ENCODE data around the gene TEDC2.
"Not testable (repeated sequence)": the region's sequence is repeated elsewhere in the genome, so short reads cannot be mapped to it uniquely, and the experiment has no call there.

TEDC2 gene, protein sequence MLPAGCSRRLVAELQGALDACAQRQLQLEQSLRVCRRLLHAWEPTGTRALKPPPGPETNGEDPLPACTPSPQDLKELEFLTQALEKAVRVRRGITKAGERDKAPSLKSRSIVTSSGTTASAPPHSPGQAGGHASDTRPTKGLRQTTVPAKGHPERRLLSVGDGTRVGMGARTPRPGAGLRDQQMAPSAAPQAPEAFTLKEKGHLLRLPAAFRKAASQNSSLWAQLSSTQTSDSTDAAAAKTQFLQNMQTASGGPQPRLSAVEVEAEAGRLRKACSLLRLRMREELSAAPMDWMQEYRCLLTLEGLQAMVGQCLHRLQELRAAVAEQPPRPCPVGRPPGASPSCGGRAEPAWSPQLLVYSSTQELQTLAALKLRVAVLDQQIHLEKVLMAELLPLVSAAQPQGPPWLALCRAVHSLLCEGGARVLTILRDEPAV

DNA sequence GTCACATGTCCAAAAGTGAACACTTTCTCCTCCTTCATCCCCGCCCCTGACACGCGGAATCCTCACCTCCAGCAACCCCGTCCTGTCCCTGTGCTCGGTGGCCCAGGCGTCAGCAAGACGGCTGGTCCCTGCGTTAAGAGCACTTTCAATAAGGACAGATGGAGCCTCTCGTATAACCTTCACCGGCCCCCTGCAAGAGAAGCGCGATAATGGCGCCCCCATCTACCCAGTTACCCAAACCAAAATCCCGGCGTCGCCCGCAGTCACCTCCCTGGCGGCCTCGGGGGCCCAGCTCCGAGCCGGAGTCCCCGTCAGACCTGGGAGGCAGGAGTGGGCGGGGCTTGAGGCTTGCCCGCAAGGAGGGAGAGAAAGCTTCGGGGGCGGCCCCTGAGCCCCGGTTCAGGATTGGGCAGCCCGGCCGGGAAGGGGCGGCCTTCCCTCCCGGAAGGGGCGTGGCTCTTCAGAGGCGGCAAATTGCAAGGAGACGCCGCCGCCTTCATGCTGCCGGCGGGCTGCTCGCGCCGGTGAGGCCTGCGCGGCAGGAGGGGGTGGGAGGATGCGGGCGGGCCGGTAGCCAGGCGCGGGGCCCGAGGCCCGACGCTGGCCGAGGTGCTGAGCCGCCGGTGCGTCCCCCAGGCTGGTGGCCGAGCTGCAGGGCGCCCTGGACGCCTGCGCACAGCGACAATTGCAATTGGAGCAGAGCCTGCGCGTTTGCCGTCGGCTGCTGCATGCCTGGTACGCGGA, at the start of gene TEDC2:
TSS of gene TEDC2 (plus strand) at position 463 of the 744 bp plus-strand sequence. CDS start at position 499, 36 bp downstream.
- peak; percentile 97 to 99 for DNase-seq (ENCODE audit: low read depth in 2 of 2)

- DNase-seq (ENCODE audit: low read depth in 2 of 2): no peak
Measured at GRCh38 chr16:2415085-2415484, 44.8 kb upstream of the TEDC2 start.

- DNase-seq (ENCODE audit: low read depth in 2 of 2): no peak
Measured at GRCh38 chr16:2420035-2420434, 39.9 kb upstream of the TEDC2 start.

DNA sequence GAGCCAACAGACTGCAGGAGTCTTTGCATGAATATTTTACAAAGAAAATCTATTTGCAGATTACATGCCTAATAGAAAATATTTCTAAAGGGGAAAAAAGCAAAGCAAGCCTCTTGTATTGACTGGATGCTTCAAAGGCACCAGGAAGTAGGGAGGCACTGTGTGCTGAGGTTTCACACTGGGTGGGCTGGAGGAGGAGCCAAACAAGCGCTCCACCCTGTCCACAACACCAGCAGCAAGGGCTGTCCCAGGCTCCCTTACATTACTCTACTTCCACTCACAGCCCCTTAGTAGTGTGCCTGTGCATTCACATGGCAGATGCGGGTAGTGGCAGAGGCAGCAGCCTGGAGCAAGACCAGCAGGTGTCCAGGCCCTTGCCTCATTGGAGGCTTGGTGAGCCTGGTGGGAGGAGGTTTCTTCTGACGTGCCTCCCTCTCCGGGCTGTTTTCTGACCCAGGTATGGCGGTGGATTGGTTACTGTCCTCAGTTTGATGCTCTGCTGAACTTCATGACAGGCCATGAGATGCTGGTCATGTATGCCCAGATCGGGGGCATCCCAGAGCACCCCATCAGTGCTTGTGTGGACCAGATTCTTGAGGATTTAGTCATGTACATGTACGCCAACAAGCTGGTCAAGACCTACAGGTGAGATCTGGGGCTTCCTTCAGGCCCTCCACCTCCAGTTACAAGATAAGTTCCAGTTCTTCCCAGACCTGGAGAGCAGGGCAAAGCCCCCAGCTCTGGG, 37.6 kb upstream of the TEDC2 start:
- DNase-seq (ENCODE audit: low read depth in 2 of 2): no peak

DNA sequence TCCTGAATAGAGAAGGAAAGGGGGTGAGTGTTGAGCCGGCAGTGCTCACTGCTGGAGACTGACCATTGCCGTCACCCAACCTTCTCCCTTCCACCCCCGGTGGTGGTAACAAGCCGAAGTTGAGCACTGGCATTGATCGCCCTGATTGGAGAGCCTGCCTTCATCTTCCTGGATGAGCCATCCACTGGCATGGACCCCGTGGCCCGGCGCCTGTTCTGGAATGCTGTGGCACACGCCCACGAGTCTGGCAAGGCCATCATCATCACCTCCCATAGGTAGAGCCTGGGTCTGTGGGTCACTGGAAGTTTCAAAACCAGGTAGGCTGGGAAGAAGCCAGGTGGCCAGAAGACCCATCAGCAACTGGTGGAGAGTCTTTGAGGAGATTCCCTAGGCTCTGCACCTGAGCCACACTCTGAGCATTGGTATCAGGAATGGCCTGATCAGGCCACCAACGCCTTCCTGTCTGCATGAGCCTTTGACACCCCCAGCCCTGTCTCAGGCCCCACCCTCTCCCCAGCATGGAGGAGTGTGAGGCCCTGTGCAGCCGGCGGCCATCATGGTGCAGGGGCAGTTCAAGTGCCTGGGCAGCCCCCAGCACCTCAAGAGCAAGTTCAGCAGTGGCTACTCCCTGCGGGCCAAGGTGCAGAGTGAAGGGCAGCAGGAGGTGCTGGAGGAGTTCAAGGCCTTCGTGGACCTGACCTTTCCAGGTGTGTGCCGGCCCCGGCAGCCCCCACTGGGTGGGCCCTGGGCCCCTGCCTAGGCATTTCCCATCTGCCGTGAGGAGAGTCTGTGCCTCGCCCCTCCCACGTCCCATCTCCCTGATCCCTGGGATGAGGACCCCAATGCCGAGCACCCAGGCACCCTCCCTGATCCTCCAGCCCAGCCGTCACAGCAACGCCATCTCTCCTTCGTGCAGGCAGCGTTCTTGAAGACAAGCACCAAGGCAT, 35.6 kb upstream of the TEDC2 start:
- no peak for DNase-seq (ENCODE audit: low read depth in 2 of 2)

GRCh38 chr16:2425008-2425518, 34.8 kb upstream of the TEDC2 start:
- DNase-seq (ENCODE audit: low read depth in 2 of 2): no peak

GRCh38 chr16:2425825-2426430, 34.0 kb upstream of the TEDC2 start:
- DNase-seq (ENCODE audit: low read depth in 2 of 2): no peak

- no peak for DNase-seq (ENCODE audit: low read depth in 2 of 2)
Measured at GRCh38 chr16:2426941-2427361, 33.0 kb upstream of the TEDC2 start.

GRCh38 chr16:2427526-2427925, 32.4 kb upstream of the TEDC2 start:
- DNase-seq (ENCODE audit: low read depth in 2 of 2): no peak

- no peak for DNase-seq (ENCODE audit: low read depth in 2 of 2)
Measured at GRCh38 chr16:2428051-2428783, 31.7 kb upstream of the TEDC2 start.

DNA sequence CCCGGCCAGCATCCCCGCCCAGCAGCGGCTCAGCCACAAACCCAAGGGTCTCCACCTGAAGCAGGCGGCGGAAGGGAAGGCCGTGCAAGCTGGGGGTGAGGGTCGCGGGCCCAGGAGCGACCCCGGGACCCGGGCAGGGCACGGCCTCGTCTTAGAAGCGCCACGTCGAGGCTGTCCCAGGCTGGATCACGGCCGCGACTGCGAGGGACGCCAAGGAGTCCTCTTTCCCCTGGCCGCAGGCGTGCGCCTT, 31.2 kb upstream of the TEDC2 start:
- DNase-seq (ENCODE audit: low read depth in 2 of 2): no peak

- peak; percentile 95 to 98 for DNase-seq (ENCODE audit: low read depth in 2 of 2)
Measured at GRCh38 chr16:2429034-2429770, 30.7 kb upstream of the TEDC2 start, which contains the start of gene CCNF. Gene CCNF (plus strand): TSS chr16:2429447. CDS start chr16:2429482, 35 bp downstream.

GRCh38 chr16:2429771-2430663, 29.9 kb upstream of the TEDC2 start:
- no peak for DNase-seq (ENCODE audit: low read depth in 2 of 2)

- DNase-seq (ENCODE audit: low read depth in 2 of 2): no peak
Measured at GRCh38 chr16:2432286-2432685, 27.6 kb upstream of the TEDC2 start.

DNA sequence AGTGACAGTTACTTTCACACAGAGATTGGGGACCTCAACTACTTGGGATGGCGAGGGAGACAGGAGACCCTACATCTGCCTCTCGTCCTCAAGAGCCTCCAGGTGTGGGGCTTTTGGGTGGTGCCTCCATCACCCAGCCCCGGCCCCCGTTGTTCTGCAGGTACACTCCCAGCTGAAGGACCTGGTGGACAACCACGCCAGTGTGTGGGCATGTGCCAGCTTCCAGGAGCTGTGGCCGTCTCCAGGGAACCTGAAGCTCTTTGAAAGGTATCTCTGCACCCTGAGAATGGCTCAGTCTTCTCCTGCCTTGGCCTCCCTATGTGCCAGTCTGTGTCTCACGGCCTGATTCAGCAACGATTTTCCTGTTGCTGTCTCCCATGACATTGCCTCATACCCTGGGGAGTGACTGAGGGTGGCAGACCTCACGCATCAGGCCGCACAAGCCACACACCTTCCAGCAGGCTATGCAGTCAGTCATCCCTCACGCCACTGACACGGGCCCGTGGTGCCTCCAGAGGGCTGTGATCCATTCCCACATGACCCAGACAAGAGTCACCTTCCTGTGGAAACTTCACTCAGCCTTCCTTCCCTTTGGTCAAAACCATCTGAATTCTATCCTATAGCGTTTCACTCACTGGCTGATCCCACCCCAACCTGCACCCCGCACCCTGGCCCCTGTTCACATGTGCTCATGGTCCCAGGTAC, 27.0 kb upstream of the TEDC2 start:
- no peak for DNase-seq (ENCODE audit: low read depth in 2 of 2)

DNA sequence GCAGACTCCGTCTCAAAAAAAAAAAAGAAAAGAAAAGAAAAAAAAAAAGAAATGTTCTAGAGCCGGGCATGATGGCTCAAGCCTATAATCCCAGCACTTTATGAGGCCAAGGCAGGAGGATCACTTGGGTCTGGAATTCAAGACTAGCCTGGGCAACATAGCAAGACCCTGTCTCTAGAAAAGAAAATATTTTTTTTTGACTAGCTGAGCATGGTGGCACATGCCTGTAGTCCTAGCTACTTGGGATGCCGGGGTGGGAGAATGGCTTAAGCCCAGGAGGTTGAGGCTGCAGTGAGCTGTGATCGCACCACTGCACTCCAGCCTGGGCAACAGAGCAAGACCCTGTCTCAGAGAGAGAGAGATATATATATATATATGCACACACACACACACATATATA, 24.7 kb upstream of the TEDC2 start:
- DNase-seq (ENCODE audit: low read depth in 2 of 2): not testable (repeated sequence)

DNA sequence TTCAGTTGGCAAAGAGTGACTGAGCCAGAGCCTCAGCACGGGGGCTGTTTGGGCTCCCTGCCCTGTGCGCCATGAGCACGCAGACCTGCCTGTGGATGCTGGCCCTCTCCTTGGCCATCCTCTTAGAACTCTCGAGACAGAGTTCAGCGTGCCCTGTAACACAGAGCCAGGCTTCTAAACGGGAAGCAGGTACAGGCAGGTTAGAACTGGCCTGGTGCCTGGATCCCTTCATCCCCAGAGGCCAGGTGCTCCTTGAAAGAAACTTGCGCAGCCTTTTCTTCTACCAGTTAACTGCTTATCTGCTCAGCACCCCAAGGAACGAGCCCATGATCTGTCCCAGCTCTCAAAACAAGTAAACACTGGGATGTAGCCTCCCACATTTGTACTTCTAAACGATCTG, 23.8 kb upstream of the TEDC2 start:
- no peak for DNase-seq (ENCODE audit: low read depth in 2 of 2)

All from stimulated activated CD4-positive, alpha-beta T cell treated with anti-CD3 and anti-CD28 coated beads, Interleukin-4, amount 100 ng/mL, for 48 hours (primary cell).